ENCODE measurements around the gene CAMK2G.
"Not testable (repeated sequence)": the region's sequence is repeated elsewhere in the genome, so short reads cannot be mapped to it uniquely, and the experiment has no call there.

CAMK2G gene

GRCh38 chr10:73838827-73839226 lies 35.5 kb downstream of the CAMK2G start:
- Histone ChIP-seq H3K4me3 (ENCODE audit: low read length in 2 of 2) (no peak overlapping the region), H3K9ac (ENCODE audit: low read length in 2 of 2) (no peak overlapping the region), H3K9me3 (ENCODE audit: control insufficient read depth in 2 of 2, low read length in 2 of 2) (no peaks in the 10 kb centered on the region), H3K4me1 (ENCODE audit: control insufficient read depth, insufficient read depth, low read length) (peaks cover 10% of the 10 kb centered on the region), H3K36me3 (ENCODE audit: control insufficient read depth in 2 of 2, insufficient read depth in 2 of 2, low read length in 2 of 2) (peaks cover 67 to 80% of the 10 kb centered on the region in 2 donors), H3K27me3 (ENCODE audit: control insufficient read depth in 1 of 2, insufficient read depth in 2 of 2, low read length in 2 of 2) (no peaks in the 10 kb centered on the region), H3K27ac (ENCODE audit: low read length) (peak overlapping the region; percentile 69)

- Histone ChIP-seq H3K9me3 (ENCODE audit: control insufficient read depth in 2 of 2, low read length in 2 of 2) (no peaks in the 10 kb centered on the region), H3K27me3 (ENCODE audit: control insufficient read depth in 1 of 2, insufficient read depth in 2 of 2, low read length in 2 of 2) (no peaks in the 10 kb centered on the region), H3K9ac (ENCODE audit: low read length in 2 of 2) (peak overlapping the region; percentile 21 to 43), H3K4me3 (ENCODE audit: low read length in 2 of 2) (no peak overlapping the region), H3K36me3 (ENCODE audit: control insufficient read depth in 2 of 2, insufficient read depth in 2 of 2, low read length in 2 of 2) (peaks cover 65 to 74% of the 10 kb centered on the region in 2 donors), H3K4me1 (ENCODE audit: control insufficient read depth, insufficient read depth, low read length) (peaks cover 10% of the 10 kb centered on the region), H3K27ac (ENCODE audit: low read length) (peak overlapping the region; percentile 69)
Measured at GRCh38 chr10:73838008-73838567, 36.3 kb downstream of the CAMK2G start.

- Histone ChIP-seq H3K4me3 (ENCODE audit: low read length in 2 of 2) (no peak overlapping the region), H3K36me3 (ENCODE audit: control insufficient read depth in 2 of 2, insufficient read depth in 2 of 2, low read length in 2 of 2) (peaks cover 56 to 66% of the 10 kb centered on the region in 2 donors), H3K27ac (ENCODE audit: low read length) (peak overlapping the region; percentile 69), H3K27me3 (ENCODE audit: control insufficient read depth in 1 of 2, insufficient read depth in 2 of 2, low read length in 2 of 2) (no peaks in the 10 kb centered on the region), H3K9ac (ENCODE audit: low read length in 2 of 2) (peak overlapping the region; percentile 13 to 46), H3K9me3 (ENCODE audit: control insufficient read depth in 2 of 2, low read length in 2 of 2) (no peaks in the 10 kb centered on the region), H3K4me1 (ENCODE audit: control insufficient read depth, insufficient read depth, low read length) (peaks cover 10% of the 10 kb centered on the region)
Measured at GRCh38 chr10:73837072-73837471, 37.3 kb downstream of the CAMK2G start.

GRCh38 chr10:73836427-73836980 lies 37.9 kb downstream of the CAMK2G start:
- Histone ChIP-seq H3K4me3 (ENCODE audit: low read length in 2 of 2) (no peak overlapping the region), H3K27me3 (ENCODE audit: control insufficient read depth in 1 of 2, insufficient read depth in 2 of 2, low read length in 2 of 2) (no peaks in the 10 kb centered on the region), H3K27ac (ENCODE audit: low read length) (peak overlapping the region; percentile 31), H3K4me1 (ENCODE audit: control insufficient read depth, insufficient read depth, low read length) (peaks cover 10% of the 10 kb centered on the region), H3K9me3 (ENCODE audit: control insufficient read depth in 2 of 2, low read length in 2 of 2) (no peaks in the 10 kb centered on the region), H3K9ac (ENCODE audit: low read length in 2 of 2) (peak overlapping the region; percentile 21 to 46), H3K36me3 (ENCODE audit: control insufficient read depth in 2 of 2, insufficient read depth in 2 of 2, low read length in 2 of 2) (peaks cover 55 to 61% of the 10 kb centered on the region in 2 donors)

- not testable (repeated sequence) for H3K4me1 ChIP-seq (ENCODE audit: control insufficient read depth, insufficient read depth, low read length); H3K27ac ChIP-seq (ENCODE audit: low read length); H3K9me3 ChIP-seq (ENCODE audit: control insufficient read depth in 2 of 2, low read length in 2 of 2); H3K27me3 ChIP-seq (ENCODE audit: control insufficient read depth in 1 of 2, insufficient read depth in 2 of 2, low read length in 2 of 2); H3K4me3 ChIP-seq (ENCODE audit: low read length in 2 of 2); H3K9ac ChIP-seq (ENCODE audit: low read length in 2 of 2)
- H3K36me3 ChIP-seq (ENCODE audit: control insufficient read depth in 2 of 2, insufficient read depth in 2 of 2, low read length in 2 of 2): peaks cover 41 to 50% of the 10 kb centered on the region in 2 donors
Measured at GRCh38 chr10:73829090-73829489, 45.3 kb downstream of the CAMK2G start.

GRCh38 chr10:73828161-73828560 lies 46.2 kb downstream of the CAMK2G start:
- no peaks in the 10 kb centered on the region for H3K9me3 ChIP-seq (ENCODE audit: control insufficient read depth in 2 of 2, low read length in 2 of 2)
- H3K9ac ChIP-seq (ENCODE audit: low read length in 2 of 2): no peak overlapping the region
- peaks cover 50 to 59% of the 10 kb centered on the region in 2 donors for H3K36me3 ChIP-seq (ENCODE audit: control insufficient read depth in 2 of 2, insufficient read depth in 2 of 2, low read length in 2 of 2)

GRCh38 chr10:73827346-73828089 lies 46.8 kb downstream of the CAMK2G start:
- Histone ChIP-seq H3K27ac (ENCODE audit: low read length) (no peak overlapping the region), H3K4me1 (ENCODE audit: control insufficient read depth, insufficient read depth, low read length) (no peaks in the 10 kb centered on the region), H3K9ac (ENCODE audit: low read length in 2 of 2) (no peak overlapping the region), H3K4me3 (ENCODE audit: low read length in 2 of 2) (no peak overlapping the region), H3K27me3 (ENCODE audit: control insufficient read depth in 1 of 2, insufficient read depth in 2 of 2, low read length in 2 of 2) (no peaks in the 10 kb centered on the region), H3K36me3 (ENCODE audit: control insufficient read depth in 2 of 2, insufficient read depth in 2 of 2, low read length in 2 of 2) (peaks cover 52 to 61% of the 10 kb centered on the region in 2 donors), H3K9me3 (ENCODE audit: control insufficient read depth in 2 of 2, low read length in 2 of 2) (no peaks in the 10 kb centered on the region)

More at GRCh38 chr10:73828161-73828560, 46.2 kb downstream of the CAMK2G start:
- no peaks in the 10 kb centered on the region for H3K4me1 ChIP-seq (ENCODE audit: control insufficient read depth, insufficient read depth, low read length)
- H3K27ac ChIP-seq (ENCODE audit: low read length): no peak overlapping the region
- no peaks in the 10 kb centered on the region for H3K27me3 ChIP-seq (ENCODE audit: control insufficient read depth in 1 of 2, insufficient read depth in 2 of 2, low read length in 2 of 2)
- no peak overlapping the region for H3K4me3 ChIP-seq (ENCODE audit: low read length in 2 of 2)

- H3K36me3 ChIP-seq (ENCODE audit: control insufficient read depth in 2 of 2, insufficient read depth in 2 of 2, low read length in 2 of 2): peaks cover 65 to 67% of the 10 kb centered on the region in 2 donors
- no peak overlapping the region for H3K27ac ChIP-seq (ENCODE audit: low read length)
- peaks cover 9% of the 10 kb centered on the region for H3K4me1 ChIP-seq (ENCODE audit: control insufficient read depth, insufficient read depth, low read length)
- H3K9me3 ChIP-seq (ENCODE audit: control insufficient read depth in 2 of 2, low read length in 2 of 2): no peaks in the 10 kb centered on the region
- H3K9ac ChIP-seq (ENCODE audit: low read length in 2 of 2): no peak overlapping the region
- no peaks in the 10 kb centered on the region for H3K27me3 ChIP-seq (ENCODE audit: control insufficient read depth in 1 of 2, insufficient read depth in 2 of 2, low read length in 2 of 2)
- no peak overlapping the region for H3K4me3 ChIP-seq (ENCODE audit: low read length in 2 of 2)
Measured at GRCh38 chr10:73824146-73824725, 50.1 kb downstream of the CAMK2G start.

GRCh38 chr10:73823391-73823790 lies 51.0 kb downstream of the CAMK2G start:
- Histone ChIP-seq H3K4me1 (ENCODE audit: control insufficient read depth, insufficient read depth, low read length) (peaks cover 13% of the 10 kb centered on the region), H3K27me3 (ENCODE audit: control insufficient read depth in 1 of 2, insufficient read depth in 2 of 2, low read length in 2 of 2) (no peaks in the 10 kb centered on the region), H3K9me3 (ENCODE audit: control insufficient read depth in 2 of 2, low read length in 2 of 2) (no peaks in the 10 kb centered on the region), H3K4me3 (ENCODE audit: low read length in 2 of 2) (no peak overlapping the region), H3K36me3 (ENCODE audit: control insufficient read depth in 2 of 2, insufficient read depth in 2 of 2, low read length in 2 of 2) (peaks cover 61 to 64% of the 10 kb centered on the region in 2 donors), H3K9ac (ENCODE audit: low read length in 2 of 2) (no peak overlapping the region), H3K27ac (ENCODE audit: low read length) (no peak overlapping the region)

- no peaks in the 10 kb centered on the region for H3K9me3 ChIP-seq (ENCODE audit: control insufficient read depth in 2 of 2, low read length in 2 of 2)
- H3K9ac ChIP-seq (ENCODE audit: low read length in 2 of 2): peak overlapping the region in 1 of 2 donors; percentile 22
- peak overlapping the region; percentile 66 for H3K27ac ChIP-seq (ENCODE audit: low read length)
- H3K36me3 ChIP-seq (ENCODE audit: control insufficient read depth in 2 of 2, insufficient read depth in 2 of 2, low read length in 2 of 2): peaks cover 65% of the 10 kb centered on the region in 2 donors
- H3K27me3 ChIP-seq (ENCODE audit: control insufficient read depth in 1 of 2, insufficient read depth in 2 of 2, low read length in 2 of 2): no peaks in the 10 kb centered on the region
- H3K4me1 ChIP-seq (ENCODE audit: control insufficient read depth, insufficient read depth, low read length): peaks cover 23% of the 10 kb centered on the region
- no peak overlapping the region for H3K4me3 ChIP-seq (ENCODE audit: low read length in 2 of 2)
Measured at GRCh38 chr10:73819513-73820093, 54.8 kb downstream of the CAMK2G start.

Measured in stomach smooth muscle (tissue), 2 donors.